ENCODE measurements around the gene REL.

DNA sequence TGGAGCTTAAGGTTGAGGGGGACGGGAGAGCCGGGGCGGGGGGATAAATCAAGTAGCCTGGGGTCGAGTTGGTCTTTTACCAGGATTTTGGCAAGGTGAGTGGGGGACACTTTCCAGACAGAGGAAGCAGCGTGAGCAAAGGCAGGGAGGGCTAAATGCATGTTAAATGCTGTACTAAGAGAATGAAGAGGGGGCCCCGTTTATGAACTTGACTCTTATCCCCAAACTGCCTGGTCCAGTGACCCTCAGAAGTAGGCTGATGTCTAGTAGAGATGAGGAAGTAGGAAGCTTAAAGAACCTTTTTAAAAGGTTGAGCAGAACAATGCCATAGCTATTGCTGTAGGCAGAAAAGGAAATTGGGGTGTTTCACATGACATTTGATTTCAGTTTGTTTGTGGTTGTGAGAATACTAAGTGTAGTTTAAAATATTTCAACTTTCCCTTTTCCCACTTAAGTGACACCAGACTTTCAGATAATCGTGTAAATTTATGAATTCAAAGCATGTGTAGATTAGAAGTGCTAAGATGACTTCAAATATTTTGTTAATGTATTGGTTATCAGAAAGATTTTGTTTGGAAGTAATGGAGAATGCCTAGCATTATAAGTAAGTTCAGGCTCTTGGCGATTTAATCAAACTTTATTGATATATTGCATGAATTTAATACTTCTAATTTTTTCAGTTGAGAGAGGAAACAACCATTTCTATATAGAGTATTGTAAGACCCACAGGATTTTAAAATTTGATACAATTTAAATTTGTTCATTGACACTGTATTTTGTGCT lies 1.8 kb downstream of the REL start:
- TF ChIP-seq, protein P1, sequence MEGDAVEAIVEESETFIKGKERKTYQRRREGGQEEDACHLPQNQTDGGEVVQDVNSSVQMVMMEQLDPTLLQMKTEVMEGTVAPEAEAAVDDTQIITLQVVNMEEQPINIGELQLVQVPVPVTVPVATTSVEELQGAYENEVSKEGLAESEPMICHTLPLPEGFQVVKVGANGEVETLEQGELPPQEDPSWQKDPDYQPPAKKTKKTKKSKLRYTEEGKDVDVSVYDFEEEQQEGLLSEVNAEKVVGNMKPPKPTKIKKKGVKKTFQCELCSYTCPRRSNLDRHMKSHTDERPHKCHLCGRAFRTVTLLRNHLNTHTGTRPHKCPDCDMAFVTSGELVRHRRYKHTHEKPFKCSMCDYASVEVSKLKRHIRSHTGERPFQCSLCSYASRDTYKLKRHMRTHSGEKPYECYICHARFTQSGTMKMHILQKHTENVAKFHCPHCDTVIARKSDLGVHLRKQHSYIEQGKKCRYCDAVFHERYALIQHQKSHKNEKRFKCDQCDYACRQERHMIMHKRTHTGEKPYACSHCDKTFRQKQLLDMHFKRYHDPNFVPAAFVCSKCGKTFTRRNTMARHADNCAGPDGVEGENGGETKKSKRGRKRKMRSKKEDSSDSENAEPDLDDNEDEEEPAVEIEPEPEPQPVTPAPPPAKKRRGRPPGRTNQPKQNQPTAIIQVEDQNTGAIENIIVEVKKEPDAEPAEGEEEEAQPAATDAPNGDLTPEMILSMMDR (conservative IDR thresholded peaks at IDR 0.05; ENCODE audit: low read depth, low read length) = no peak
- TF ChIP-seq EZH2 (IDR thresholded peaks at IDR 0.05; ENCODE audit: borderline replicate concordance, low read depth, low read length, poor library complexity, severe bottlenecking) = no peak

All from A673 (cell line).